ENCODE measurements around the gene UBA3.

Gene UBA3

GRCh38 chr3:69009559-69010410, 70.4 kb downstream of the UBA3 start:
- H3K4me3 ChIP-seq (replicated peaks; ENCODE audit: low read depth, low read length): no peak overlapping the region
- peaks cover 2% of the 10 kb centered on the region for H3K36me3 ChIP-seq (ENCODE audit: control insufficient read depth, insufficient read depth, low read length)
- no peak for TF ChIP-seq CTCF (IDR thresholded peaks at IDR 0.05; ENCODE audit: insufficient read depth, low read length, poor library complexity, severe bottlenecking)
- no peaks in the 10 kb centered on the region for H3K27me3 ChIP-seq (replicated peaks; ENCODE audit: control insufficient read depth, insufficient read depth, low read length)
- DNase-seq (ENCODE audit: extremely low read depth, insufficient read length): no peak

GRCh38 chr3:69008980-69009379, 71.2 kb downstream of the UBA3 start:
- H3K4me3 ChIP-seq (replicated peaks; ENCODE audit: low read depth, low read length): no peak overlapping the region
- H3K27me3 ChIP-seq (replicated peaks; ENCODE audit: control insufficient read depth, insufficient read depth, low read length): no peaks in the 10 kb centered on the region
- H3K36me3 ChIP-seq (ENCODE audit: control insufficient read depth, insufficient read depth, low read length): peaks cover 2% of the 10 kb centered on the region
- no peak for TF ChIP-seq CTCF (IDR thresholded peaks at IDR 0.05; ENCODE audit: insufficient read depth, low read length, poor library complexity, severe bottlenecking)
- no peak for DNase-seq (ENCODE audit: extremely low read depth, insufficient read length)

GRCh38 chr3:69005791-69006482, 74.2 kb downstream of the UBA3 start:
- no peak overlapping the region for H3K4me3 ChIP-seq (replicated peaks; ENCODE audit: low read depth, low read length)
- no peaks in the 10 kb centered on the region for H3K27me3 ChIP-seq (replicated peaks; ENCODE audit: control insufficient read depth, insufficient read depth, low read length)
- no peak for TF ChIP-seq CTCF (IDR thresholded peaks at IDR 0.05; ENCODE audit: insufficient read depth, low read length, poor library complexity, severe bottlenecking)
- no peak for DNase-seq (ENCODE audit: extremely low read depth, insufficient read length)
- peaks cover 2% of the 10 kb centered on the region for H3K36me3 ChIP-seq (ENCODE audit: control insufficient read depth, insufficient read depth, low read length)

GRCh38 chr3:69005071-69005790, 74.9 kb downstream of the UBA3 start:
- H3K4me3 ChIP-seq (replicated peaks; ENCODE audit: low read depth, low read length): no peak overlapping the region
- TF ChIP-seq CTCF (IDR thresholded peaks at IDR 0.05; ENCODE audit: insufficient read depth, low read length, poor library complexity, severe bottlenecking): no peak
- DNase-seq (ENCODE audit: extremely low read depth, insufficient read length): no peak
- H3K27me3 ChIP-seq (replicated peaks; ENCODE audit: control insufficient read depth, insufficient read depth, low read length): no peaks in the 10 kb centered on the region
- H3K36me3 ChIP-seq (ENCODE audit: control insufficient read depth, insufficient read depth, low read length): peaks cover 2% of the 10 kb centered on the region
